ENCODE measurements around the gene QPCTL. TPM values are rescaled to one million over a fixed set of nuclear protein-coding genes. Genes with fewer than 3 reads are reported as not detected.

Gene QPCTL
- total and polyA plus RNA-seq, 9 of the 15 experiments (the other 6 are each of a cell fraction or from before 2014, with no cell fraction given): 0.99 to 31.3 (median 12.7) TPM

GRCh38 chr19:45717131-45717982, 24.9 kb downstream of the QPCTL start (continued):
- TF ChIP-seq, protein P1, sequence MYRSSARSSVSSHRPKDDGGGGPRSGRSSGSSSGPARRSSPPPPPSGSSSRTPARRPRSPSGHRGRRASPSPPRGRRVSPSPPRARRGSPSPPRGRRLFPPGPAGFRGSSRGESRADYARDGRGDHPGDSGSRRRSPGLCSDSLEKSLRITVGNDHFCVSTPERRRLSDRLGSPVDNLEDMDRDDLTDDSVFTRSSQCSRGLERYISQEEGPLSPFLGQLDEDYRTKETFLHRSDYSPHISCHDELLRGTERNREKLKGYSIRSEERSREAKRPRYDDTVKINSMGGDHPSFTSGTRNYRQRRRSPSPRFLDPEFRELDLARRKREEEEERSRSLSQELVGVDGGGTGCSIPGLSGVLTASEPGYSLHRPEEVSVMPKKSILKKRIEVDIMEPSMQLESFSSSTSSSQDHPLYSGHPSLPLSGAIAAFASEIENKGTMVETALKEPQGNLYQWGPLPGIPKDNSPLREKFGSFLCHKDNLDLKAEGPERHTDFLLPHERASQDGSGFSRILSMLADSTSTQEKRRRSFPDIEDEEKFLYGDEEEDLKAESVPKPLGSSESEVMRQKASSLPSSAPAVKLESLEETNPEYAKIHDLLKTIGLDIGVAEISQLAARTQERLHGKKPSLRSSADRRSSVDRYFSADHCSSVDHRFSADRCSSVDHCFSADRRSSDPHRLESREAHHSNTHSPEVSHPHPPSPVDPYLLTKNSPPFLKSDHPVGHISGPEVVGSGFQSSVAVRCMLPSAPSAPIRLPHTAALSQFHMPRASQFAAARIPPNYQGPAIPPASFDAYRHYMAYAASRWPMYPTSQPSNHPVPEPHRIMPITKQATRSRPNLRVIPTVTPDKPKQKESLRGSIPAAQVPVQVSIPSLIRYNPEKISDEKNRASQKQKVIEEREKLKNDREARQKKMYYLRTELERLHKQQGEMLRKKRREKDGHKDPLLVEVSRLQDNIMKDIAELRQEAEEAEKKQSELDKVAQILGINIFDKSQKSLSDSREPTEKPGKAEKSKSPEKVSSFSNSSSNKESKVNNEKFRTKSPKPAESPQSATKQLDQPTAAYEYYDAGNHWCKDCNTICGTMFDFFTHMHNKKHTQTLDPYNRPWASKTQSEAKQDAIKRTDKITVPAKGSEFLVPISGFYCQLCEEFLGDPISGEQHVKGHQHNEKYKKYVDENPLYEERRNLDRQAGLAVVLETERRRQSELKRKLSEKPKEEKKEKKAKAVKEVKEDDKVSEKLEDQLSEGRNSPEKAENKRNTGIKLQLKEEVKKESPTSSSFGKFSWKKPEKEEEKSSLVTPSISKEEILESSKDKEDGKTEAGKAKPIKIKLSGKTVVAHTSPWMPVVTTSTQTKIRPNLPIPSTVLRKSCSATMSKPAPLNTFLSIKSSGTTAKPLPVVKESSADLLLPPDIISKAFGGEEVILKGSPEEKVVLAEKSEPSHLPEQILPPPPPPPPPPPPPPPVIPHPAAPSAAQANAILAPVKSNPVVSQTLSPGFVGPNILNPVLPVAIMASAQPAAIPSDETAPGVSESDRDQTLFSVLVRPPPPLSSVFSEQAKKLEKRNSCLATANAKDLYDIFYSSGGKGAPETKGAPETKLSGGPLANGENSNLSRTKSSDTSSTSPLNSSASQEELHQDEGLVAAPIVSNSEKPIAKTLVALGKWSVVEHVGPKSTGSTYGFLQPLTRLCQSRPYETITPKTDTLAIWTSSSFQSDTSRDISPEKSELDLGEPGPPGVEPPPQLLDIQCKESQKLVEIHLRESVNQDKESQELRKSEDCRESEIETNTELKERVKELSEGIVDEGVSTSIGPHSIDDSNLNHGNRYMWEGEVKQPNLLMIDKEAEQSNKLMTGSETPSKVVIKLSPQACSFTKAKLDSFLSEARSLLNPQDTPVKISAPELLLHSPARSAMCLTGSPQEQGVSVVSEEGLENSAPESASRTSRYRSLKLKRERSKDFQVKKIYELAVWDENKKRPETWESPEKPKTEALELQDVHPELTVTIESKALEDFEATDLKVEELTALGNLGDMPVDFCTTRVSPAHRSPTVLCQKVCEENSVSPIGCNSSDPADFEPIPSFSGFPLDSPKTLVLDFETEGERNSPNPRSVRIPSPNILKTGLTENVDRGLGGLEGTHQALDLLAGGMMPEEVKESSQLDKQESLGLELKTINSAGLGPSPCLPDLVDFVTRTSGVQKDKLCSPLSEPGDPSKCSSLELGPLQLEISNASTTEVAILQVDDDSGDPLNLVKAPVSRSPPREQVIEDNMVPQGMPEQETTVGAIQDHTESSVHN (IDR thresholded peaks at IDR 0.05; ENCODE audit: borderline replicate concordance in 1 of 2, low read depth in 1 of 2): no peak
- no peak for TF ChIP-seq ASH1L (IDR thresholded peaks at IDR 0.05; ENCODE audit: borderline replicate concordance, low read depth, partially characterized antibody)
- TF ChIP-seq EGR1 (conservative IDR thresholded peaks at IDR 0.05): peak; percentile 98
- no peak for TF ChIP-seq CHAMP1 (IDR thresholded peaks at IDR 0.05)
- TF ChIP-seq NUFIP1 (IDR thresholded peaks at IDR 0.05; ENCODE audit: partially characterized antibody): no peak
- TF ChIP-seq ZNF77 (CRISPR knock-in tag; IDR thresholded peaks at IDR 0.05): no peak
- no peak; the same call in 1 of the 2 replicates for TF ChIP-seq PML (IDR thresholded peaks at IDR 0.05; ENCODE audit: low read length)
- TF ChIP-seq FUS (optimal IDR thresholded peaks at IDR 0.05; ENCODE audit: low read depth, low read length): no peak
- no peak for TF ChIP-seq SNRNP70 (optimal IDR thresholded peaks at IDR 0.05; ENCODE audit: low read depth, low read length)
- TF ChIP-seq ZBED1 (IDR thresholded peaks at IDR 0.05): no peak
- no peak for TF ChIP-seq ZZZ3 (IDR thresholded peaks at IDR 0.05)
- TF ChIP-seq DEAF1 (CRISPR knock-in tag; IDR thresholded peaks at IDR 0.05): no peak
- TF ChIP-seq PREB (CRISPR knock-in tag; IDR thresholded peaks at IDR 0.05): no peak
- TF ChIP-seq MCM5 (IDR thresholded peaks at IDR 0.05; ENCODE audit: low read depth): no peak
- TF ChIP-seq POLR2B (IDR thresholded peaks at IDR 0.05; ENCODE audit: low read depth, partially characterized antibody): peak; percentile 80

Data from K562 (cell line).